Gastroesophageal sphincter (tissue), 3 donors: ENCODE data around the gene ERCC6L.

Source experiments
- EP300 ChIP-seq: sonication (generic); formaldehyde crosslinking; IDR thresholded peaks from one replicate; pipeline ENCODE4 v1.6.1; 2017; ENCODE audit warnings: antibody characterized with exemption, mild to moderate bottlenecking
- POLR2A ChIP-seq, 2 donors: fragments of 450-650 bp; IDR thresholded peaks; one replicate each; pipeline ENCODE4 v1.6.1; 2017; ENCODE audit warnings: antibody characterized with exemption in 2 of 2, mild to moderate bottlenecking in 2 of 2, moderate library complexity in 1 of 2
- TF ChIP-seq, protein P1 (sequence below), 4 experiments: fragments of 200-600 bp in 2 of 4; fragments of 450-650 bp in 2 of 4; sonication (generic) in 1 of 4; IDR thresholded peaks; one replicate each; pipeline ENCODE4 v1.5.1; 2017 to 2019; ENCODE audit warnings: antibody characterized with exemption in 4 of 4, mild to moderate bottlenecking in 2 of 4, moderate library complexity in 2 of 4

DNA sequence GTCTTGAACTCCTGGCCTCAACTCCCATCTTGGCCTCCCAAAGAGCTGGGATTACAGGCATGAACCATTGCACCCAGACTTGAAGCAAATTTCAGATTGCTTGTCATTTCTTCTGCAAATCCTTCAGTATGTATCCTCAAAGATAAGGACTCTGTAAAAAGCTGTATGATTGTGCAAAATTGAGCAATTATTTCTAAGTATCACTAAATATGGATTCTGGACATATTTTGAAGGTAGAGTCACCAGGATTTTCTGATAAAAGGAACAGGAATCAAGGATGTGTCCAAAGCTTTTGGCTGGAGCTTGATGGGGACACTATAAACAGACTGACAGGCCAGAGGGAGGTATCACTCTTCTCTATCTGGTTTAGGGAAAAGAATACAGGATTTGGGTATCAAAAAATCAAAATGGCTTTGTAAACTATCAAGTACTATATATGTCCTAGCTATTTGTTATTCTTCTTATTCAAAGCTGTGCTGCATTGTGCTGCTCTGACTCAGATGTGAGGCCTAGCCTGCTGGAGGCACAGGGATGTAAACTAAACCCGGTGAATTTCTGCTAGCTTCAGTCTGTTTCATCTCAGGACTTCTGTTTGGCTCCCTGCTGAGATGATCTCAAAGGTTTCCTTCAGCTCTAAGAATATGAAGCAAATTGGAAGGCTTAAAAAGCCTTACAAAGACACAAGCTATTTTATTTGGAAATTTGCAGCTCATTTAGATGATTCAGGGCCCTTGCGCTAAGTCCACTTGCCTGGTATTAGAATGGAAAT lies 30.0 kb upstream of the ERCC6L start:
- TF ChIP-seq, protein P1, sequence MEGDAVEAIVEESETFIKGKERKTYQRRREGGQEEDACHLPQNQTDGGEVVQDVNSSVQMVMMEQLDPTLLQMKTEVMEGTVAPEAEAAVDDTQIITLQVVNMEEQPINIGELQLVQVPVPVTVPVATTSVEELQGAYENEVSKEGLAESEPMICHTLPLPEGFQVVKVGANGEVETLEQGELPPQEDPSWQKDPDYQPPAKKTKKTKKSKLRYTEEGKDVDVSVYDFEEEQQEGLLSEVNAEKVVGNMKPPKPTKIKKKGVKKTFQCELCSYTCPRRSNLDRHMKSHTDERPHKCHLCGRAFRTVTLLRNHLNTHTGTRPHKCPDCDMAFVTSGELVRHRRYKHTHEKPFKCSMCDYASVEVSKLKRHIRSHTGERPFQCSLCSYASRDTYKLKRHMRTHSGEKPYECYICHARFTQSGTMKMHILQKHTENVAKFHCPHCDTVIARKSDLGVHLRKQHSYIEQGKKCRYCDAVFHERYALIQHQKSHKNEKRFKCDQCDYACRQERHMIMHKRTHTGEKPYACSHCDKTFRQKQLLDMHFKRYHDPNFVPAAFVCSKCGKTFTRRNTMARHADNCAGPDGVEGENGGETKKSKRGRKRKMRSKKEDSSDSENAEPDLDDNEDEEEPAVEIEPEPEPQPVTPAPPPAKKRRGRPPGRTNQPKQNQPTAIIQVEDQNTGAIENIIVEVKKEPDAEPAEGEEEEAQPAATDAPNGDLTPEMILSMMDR (IDR thresholded peaks at IDR 0.05): no peak
- TF ChIP-seq POLR2A (IDR thresholded peaks at IDR 0.05): no peak
- TF ChIP-seq EP300: no peak
